Measurements from ENCODE around the gene MBD6.
"Not testable (repeated sequence)": the region's sequence is repeated elsewhere in the genome, so short reads cannot be mapped to it uniquely, and the experiment has no call there.

The MBD6 gene

GRCh38 chr12:57479376-57480115, 43.1 kb upstream of the MBD6 start, which contains the start of gene ARHGAP9:
Gene ARHGAP9 (minus strand): TSS chr12:57479866. CDS start chr12:57479406, 460 bp downstream.
- Histone ChIP-seq H3K4me1 (ENCODE audit: insufficient read depth, low read length) (peaks cover 9% of the 10 kb centered on the region), H3K36me3 (ENCODE audit: insufficient read depth, low read length) (no peaks in the 10 kb centered on the region), H3K9me3 (ENCODE audit: low read length) (peaks cover 3% of the 10 kb centered on the region), H3K4me3 (ENCODE audit: low read length) (no peak within 1 kb of the TSS), H3K27me3 (ENCODE audit: insufficient read depth, low read length) (peaks cover 51% of the 10 kb centered on the region), H2AFZ (ENCODE audit: low read depth, low read length) (no peak within 1 kb of the TSS)

GRCh38 chr12:57481671-57482070, 41.0 kb upstream of the MBD6 start:
- H3K36me3 ChIP-seq (ENCODE audit: insufficient read depth, low read length), result no peaks in the 10 kb centered on the region
- H3K9me3 ChIP-seq (ENCODE audit: low read length), result peaks cover 3% of the 10 kb centered on the region
- H2AFZ ChIP-seq (ENCODE audit: low read depth, low read length), result no peak overlapping the region
- peaks cover 30% of the 10 kb centered on the region for H3K27me3 ChIP-seq (ENCODE audit: insufficient read depth, low read length)
- no peaks in the 10 kb centered on the region for H3K4me1 ChIP-seq (ENCODE audit: insufficient read depth, low read length)
- no peak overlapping the region for H3K4me3 ChIP-seq (ENCODE audit: low read length)

- peaks cover 13% of the 10 kb centered on the region for H3K27me3 ChIP-seq (ENCODE audit: insufficient read depth, low read length)
- H3K36me3 ChIP-seq (ENCODE audit: insufficient read depth, low read length), result no peaks in the 10 kb centered on the region
- H3K4me3 ChIP-seq (ENCODE audit: low read length), result no peak overlapping the region
- H2AFZ ChIP-seq (ENCODE audit: low read depth, low read length), result no peak overlapping the region
- H3K9me3 ChIP-seq (ENCODE audit: low read length), result no peaks in the 10 kb centered on the region
- no peaks in the 10 kb centered on the region for H3K4me1 ChIP-seq (ENCODE audit: insufficient read depth, low read length)
These were observed 39.2 kb upstream of the MBD6 start for GRCh38 chr12:57483466-57483865.

GRCh38 chr12:57485695-57486094, 36.9 kb upstream of the MBD6 start:
- H2AFZ ChIP-seq (ENCODE audit: low read depth, low read length), result no peak overlapping the region

GRCh38 chr12:57487055-57487596, 35.5 kb upstream of the MBD6 start:
- Histone ChIP-seq H2AFZ (ENCODE audit: low read depth, low read length) (peak overlapping the region; percentile 69), H3K9me3 (ENCODE audit: low read length) (no peaks in the 10 kb centered on the region), H3K4me3 (ENCODE audit: low read length) (peak overlapping the region; percentile 23), H3K4me1 (ENCODE audit: insufficient read depth, low read length) (peaks cover 10% of the 10 kb centered on the region), H3K36me3 (ENCODE audit: insufficient read depth, low read length) (peaks cover 30% of the 10 kb centered on the region), H3K27me3 (ENCODE audit: insufficient read depth, low read length) (no peaks in the 10 kb centered on the region)

More at GRCh38 chr12:57485695-57486094, 36.9 kb upstream of the MBD6 start:
- Histone ChIP-seq H3K36me3 (ENCODE audit: insufficient read depth, low read length) (peaks cover 18% of the 10 kb centered on the region), H3K9me3 (ENCODE audit: low read length) (no peaks in the 10 kb centered on the region), H3K27me3 (ENCODE audit: insufficient read depth, low read length) (peaks cover 2% of the 10 kb centered on the region), H3K4me1 (ENCODE audit: insufficient read depth, low read length) (peaks cover 10% of the 10 kb centered on the region), H3K4me3 (ENCODE audit: low read length) (no peak overlapping the region)

GRCh38 chr12:57487597-57488401, 34.8 kb upstream of the MBD6 start, which contains the start of gene MARS1:
Gene MARS1 (plus strand): TSS chr12:57488068. CDS start chr12:57488091, 23 bp downstream.
- Histone ChIP-seq H3K36me3 (ENCODE audit: insufficient read depth, low read length) (peaks cover 35% of the 10 kb centered on the region), H3K4me1 (ENCODE audit: insufficient read depth, low read length) (peaks cover 10% of the 10 kb centered on the region), H3K27me3 (ENCODE audit: insufficient read depth, low read length) (no peaks in the 10 kb centered on the region), H3K9me3 (ENCODE audit: low read length) (peaks cover 2% of the 10 kb centered on the region), H2AFZ (ENCODE audit: low read depth, low read length) (peak within 1 kb of the TSS; percentile 69), H3K4me3 (ENCODE audit: low read length) (peak within 1 kb of the TSS; percentile 75)

GRCh38 chr12:57488402-57489156, 34.0 kb upstream of the MBD6 start:
- peaks cover 38% of the 10 kb centered on the region for H3K36me3 ChIP-seq (ENCODE audit: insufficient read depth, low read length)

GRCh38 chr12:57489157-57489641, 33.4 kb upstream of the MBD6 start:
- Histone ChIP-seq H3K36me3 (ENCODE audit: insufficient read depth, low read length) (peaks cover 41% of the 10 kb centered on the region), H3K9me3 (ENCODE audit: low read length) (peaks cover 4% of the 10 kb centered on the region), H3K27me3 (ENCODE audit: insufficient read depth, low read length) (no peaks in the 10 kb centered on the region), H3K4me3 (ENCODE audit: low read length) (peak overlapping the region; percentile 75), H2AFZ (ENCODE audit: low read depth, low read length) (no peak overlapping the region), H3K4me1 (ENCODE audit: insufficient read depth, low read length) (peaks cover 10% of the 10 kb centered on the region)

More at GRCh38 chr12:57488402-57489156, 34.0 kb upstream of the MBD6 start:
- peaks cover 4% of the 10 kb centered on the region for H3K9me3 ChIP-seq (ENCODE audit: low read length)
- peaks cover 10% of the 10 kb centered on the region for H3K4me1 ChIP-seq (ENCODE audit: insufficient read depth, low read length)
- no peak overlapping the region for H2AFZ ChIP-seq (ENCODE audit: low read depth, low read length)
- H3K4me3 ChIP-seq (ENCODE audit: low read length), result peak overlapping the region; percentile 75
- no peaks in the 10 kb centered on the region for H3K27me3 ChIP-seq (ENCODE audit: insufficient read depth, low read length)

GRCh38 chr12:57490126-57490525, 32.5 kb upstream of the MBD6 start:
- no peak overlapping the region for H3K4me3 ChIP-seq (ENCODE audit: low read length)
- H3K9me3 ChIP-seq (ENCODE audit: low read length), result peaks cover 4% of the 10 kb centered on the region
- H3K27me3 ChIP-seq (ENCODE audit: insufficient read depth, low read length), result no peaks in the 10 kb centered on the region
- H3K36me3 ChIP-seq (ENCODE audit: insufficient read depth, low read length), result peaks cover 41% of the 10 kb centered on the region
- H2AFZ ChIP-seq (ENCODE audit: low read depth, low read length), result no peak overlapping the region
- peaks cover 10% of the 10 kb centered on the region for H3K4me1 ChIP-seq (ENCODE audit: insufficient read depth, low read length)

GRCh38 chr12:57491393-57492280, 31.0 kb upstream of the MBD6 start:
- H3K27me3 ChIP-seq (ENCODE audit: insufficient read depth, low read length), result no peaks in the 10 kb centered on the region
- peaks cover 49% of the 10 kb centered on the region for H3K36me3 ChIP-seq (ENCODE audit: insufficient read depth, low read length)
- H3K9me3 ChIP-seq (ENCODE audit: low read length), result peaks cover 4% of the 10 kb centered on the region

GRCh38 chr12:57495051-57495701, 27.4 kb upstream of the MBD6 start:
- peaks cover 62% of the 10 kb centered on the region for H3K36me3 ChIP-seq (ENCODE audit: insufficient read depth, low read length)
- not testable (repeated sequence) for H2AFZ ChIP-seq (ENCODE audit: low read depth, low read length); H3K4me1 ChIP-seq (ENCODE audit: insufficient read depth, low read length); H3K27me3 ChIP-seq (ENCODE audit: insufficient read depth, low read length); H3K9me3 ChIP-seq (ENCODE audit: low read length); H3K4me3 ChIP-seq (ENCODE audit: low read length)

More at GRCh38 chr12:57491393-57492280, 31.0 kb upstream of the MBD6 start:
- H3K4me3 ChIP-seq (ENCODE audit: low read length), result no peak overlapping the region
- H3K4me1 ChIP-seq (ENCODE audit: insufficient read depth, low read length), result peaks cover 10% of the 10 kb centered on the region
- H2AFZ ChIP-seq (ENCODE audit: low read depth, low read length), result no peak overlapping the region
